ENCODE data around the gene WNT3A.

WNT3A gene

GRCh38 chr1:228100822-228101613 is 94.2 kb downstream of the WNT3A start:
- no peak for DNase-seq (ENCODE audit: low read depth in 2 of 2)

GRCh38 chr1:228101614-228101993 is 94.8 kb downstream of the WNT3A start:
- DNase-seq (ENCODE audit: low read depth in 2 of 2), result no peak

GRCh38 chr1:228101994-228102790 is 95.4 kb downstream of the WNT3A start:
- DNase-seq (ENCODE audit: low read depth in 2 of 2), result no peak

- peak; percentile 88 for DNase-seq (ENCODE audit: low read depth in 2 of 2)
Measured at GRCh38 chr1:228102791-228103620, 96.2 kb downstream of the WNT3A start, which contains the start of gene C1orf35. Gene C1orf35 (minus strand): TSS chr1:228103325. CDS start chr1:228103227, 98 bp downstream.

- no peak for DNase-seq (ENCODE audit: low read depth in 2 of 2)
Measured at GRCh38 chr1:228104526-228105269, 97.9 kb downstream of the WNT3A start.

GRCh38 chr1:228105270-228105995 is 98.6 kb downstream of the WNT3A start:
- no peak for DNase-seq (ENCODE audit: low read depth in 2 of 2)

GRCh38 chr1:228105996-228106799 is 99.4 kb downstream of the WNT3A start:
- DNase-seq (ENCODE audit: low read depth in 2 of 2), result no peak

GRCh38 chr1:228106800-228107054 is 99.9 kb downstream of the WNT3A start:
- no peak for DNase-seq (ENCODE audit: low read depth in 2 of 2)

- no peak for DNase-seq (ENCODE audit: low read depth in 2 of 2)
Measured at GRCh38 chr1:228107636-228108035, 100.8 kb downstream of the WNT3A start.

GRCh38 chr1:228108055-228108690 is 101.4 kb downstream of the WNT3A start:
- no peak for DNase-seq (ENCODE audit: low read depth in 2 of 2)

GRCh38 chr1:228108742-228109072 is 101.9 kb downstream of the WNT3A start:
- DNase-seq (ENCODE audit: low read depth in 2 of 2), result no peak

GRCh38 chr1:228109073-228109961 is 102.5 kb downstream of the WNT3A start, which contains the start of gene MRPL55:
Gene MRPL55 (minus strand): TSS chr1:228109299. CDS start chr1:228108260, 1,039 bp downstream.
- DNase-seq (ENCODE audit: low read depth in 2 of 2), result peak; percentile 94 to 98

- DNase-seq (ENCODE audit: low read depth in 2 of 2), result no peak
Measured at GRCh38 chr1:228109962-228110488, 103.2 kb downstream of the WNT3A start.

GRCh38 chr1:228110556-228110955 is 103.8 kb downstream of the WNT3A start:
- no peak for DNase-seq (ENCODE audit: low read depth in 2 of 2)

All from activated CD8-positive, alpha-beta memory T cell treated with anti-CD3 and anti-CD28 coated beads for 4 hours (primary cell).